GM18499 (cell line): ENCODE data around the gene CUL1.

ENCODE experiments used
- ATAC-seq: cut with Tn5 transposase; IDR thresholded peaks from one replicate; pipeline ENCODE4 v1.9.1; 2021; ENCODE audit warnings: moderate number of reproducible peaks; ENCODE audit not compliant: insufficient read depth, unreplicated experiment

Gene CUL1

DNA sequence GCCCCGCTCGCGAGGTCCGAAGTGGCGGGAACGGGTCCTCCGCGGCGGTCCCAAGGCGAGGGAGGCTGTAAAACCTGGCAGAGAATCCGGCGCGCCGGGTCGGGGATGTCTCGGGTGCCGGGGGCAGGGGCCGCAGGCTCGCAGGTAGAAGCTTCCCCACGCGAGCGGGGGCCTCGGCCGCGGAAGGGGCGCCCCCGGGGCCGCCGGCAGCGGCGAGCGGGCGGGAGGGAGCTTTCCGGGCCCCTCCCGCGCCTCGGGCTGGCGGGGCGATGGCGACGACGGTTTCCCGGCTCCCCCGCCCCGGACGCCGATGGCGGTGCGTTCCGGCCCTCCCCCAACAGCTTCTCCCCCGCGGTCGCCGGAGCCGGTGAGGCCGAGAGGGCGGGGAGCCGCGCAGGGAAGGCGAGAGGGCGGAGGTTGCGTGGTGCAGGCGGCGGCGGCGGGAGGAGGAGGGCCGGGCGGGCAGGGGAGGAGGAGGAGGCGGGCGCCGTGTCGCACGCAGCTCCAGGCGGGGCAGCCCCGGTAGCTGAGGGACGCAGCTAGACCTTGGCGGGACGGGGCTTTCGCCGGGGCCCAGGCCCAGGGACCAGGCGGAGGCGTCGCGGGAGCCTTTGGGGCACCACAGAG lies at the start of gene CUL1:
CUL1 (plus strand) TSS at position 507 of the 627 bp plus-strand sequence. CDS start 31,220 bp downstream, outside the sequence.
- peak; percentile 41 for ATAC-seq

GRCh38 chr7:148650232-148650858 lies 48.4 kb upstream of the CUL1 start:
- no peak for ATAC-seq

DNA sequence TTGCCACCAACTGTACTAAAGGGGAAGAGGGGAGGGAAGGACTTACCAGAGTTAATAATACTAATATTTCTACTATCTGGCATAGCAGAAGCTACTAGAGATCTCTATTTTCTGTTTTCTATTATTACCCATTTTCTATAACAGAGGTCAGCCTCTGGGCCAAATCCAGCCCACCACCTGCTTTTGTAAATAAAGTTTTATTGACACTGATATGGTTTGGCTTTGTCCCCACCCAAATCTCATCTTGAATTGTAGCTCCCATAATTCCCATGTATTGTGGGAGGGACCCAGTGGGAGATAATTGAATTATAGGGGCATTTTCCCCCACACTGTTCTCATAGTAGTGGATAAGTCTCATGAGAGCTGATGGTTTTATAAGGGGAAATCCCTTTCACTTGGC lies 45.9 kb upstream of the CUL1 start:
- no peak for ATAC-seq

DNA sequence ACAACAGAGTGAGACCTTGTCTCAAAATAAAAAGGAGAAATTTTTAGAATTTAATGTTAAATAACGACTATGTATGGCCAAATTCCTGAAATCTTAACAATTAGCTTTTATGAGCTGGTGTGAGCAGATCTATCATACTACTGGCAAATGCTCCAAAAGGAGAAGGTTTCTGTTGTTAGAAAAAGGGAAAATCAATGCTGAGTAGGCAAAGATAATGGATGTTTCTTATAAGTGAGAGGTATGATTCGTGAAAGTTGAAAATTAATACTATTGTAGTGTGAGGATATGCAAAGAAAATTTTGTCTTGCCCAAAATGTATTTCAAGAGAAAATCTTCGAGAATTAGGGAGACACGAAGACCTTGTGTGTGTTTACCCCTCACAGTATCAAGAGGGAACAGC lies 40.8 kb upstream of the CUL1 start:
- ATAC-seq: no peak

- no peak for ATAC-seq
Observed at GRCh38 chr7:148661471-148661870, 37.2 kb upstream of the CUL1 start.

- ATAC-seq: no peak
Observed at GRCh38 chr7:148662646-148663045, 36.1 kb upstream of the CUL1 start.

- ATAC-seq: no peak
Observed at GRCh38 chr7:148664324-148664723, 34.4 kb upstream of the CUL1 start.

DNA sequence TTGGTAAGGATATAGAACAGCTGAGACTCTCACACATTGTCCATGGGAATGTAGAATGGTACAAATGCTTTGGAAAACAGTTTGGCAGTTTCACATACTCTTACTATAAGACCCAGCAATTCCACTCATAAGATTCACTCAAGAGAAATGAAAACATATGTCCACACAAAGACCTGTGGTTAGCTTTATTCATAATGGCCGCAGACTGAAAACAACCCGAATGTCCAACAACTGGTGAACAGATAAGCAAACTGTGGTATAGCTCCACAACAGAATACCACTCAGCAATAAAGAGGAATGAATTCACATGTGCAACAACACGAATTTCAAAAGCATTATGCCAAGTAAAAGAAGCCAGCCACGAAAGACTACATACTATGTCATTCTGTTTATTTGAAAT lies 33.5 kb upstream of the CUL1 start:
- ATAC-seq: no peak

DNA sequence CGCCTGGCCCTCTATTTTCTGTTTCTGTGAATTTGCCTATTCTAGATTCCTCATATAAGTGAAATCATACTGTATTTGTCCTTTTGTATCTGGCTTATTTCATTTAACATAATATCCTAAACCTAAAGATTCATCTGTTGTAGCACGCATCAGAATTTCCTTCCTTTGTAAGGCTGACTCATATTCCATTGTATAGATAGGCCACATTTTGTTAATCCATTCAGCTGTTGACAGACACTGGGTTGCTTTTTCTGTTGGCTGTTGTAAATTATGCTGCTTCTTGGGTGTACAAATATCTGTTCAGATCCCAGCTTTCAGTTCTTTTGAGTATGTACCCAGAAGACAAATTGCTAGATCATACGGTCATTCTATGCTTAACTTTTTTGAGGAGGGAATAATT lies 28.8 kb upstream of the CUL1 start:
- ATAC-seq: no peak

- no peak for ATAC-seq
Observed at GRCh38 chr7:148670374-148670773, 28.3 kb upstream of the CUL1 start.

DNA sequence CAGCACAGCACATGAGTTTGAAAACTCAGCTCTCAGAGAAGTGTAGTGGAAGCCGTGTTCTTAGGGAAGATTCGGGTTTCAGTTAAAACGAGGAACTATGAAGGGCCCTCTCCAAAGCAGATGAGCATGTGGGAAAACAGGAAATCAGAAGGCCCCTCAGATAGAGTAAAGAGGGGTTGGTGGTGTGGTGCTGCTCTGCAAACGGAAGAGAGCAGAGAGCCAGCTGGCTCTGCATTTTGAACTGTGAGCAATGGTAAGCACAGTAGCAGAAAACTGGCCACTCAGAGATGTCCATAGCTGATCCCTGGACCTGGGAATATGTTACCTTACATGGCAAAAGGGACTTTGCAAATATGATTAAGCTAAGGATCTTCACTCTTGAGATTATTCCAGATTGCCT lies 27.9 kb upstream of the CUL1 start:
- no peak for ATAC-seq

DNA sequence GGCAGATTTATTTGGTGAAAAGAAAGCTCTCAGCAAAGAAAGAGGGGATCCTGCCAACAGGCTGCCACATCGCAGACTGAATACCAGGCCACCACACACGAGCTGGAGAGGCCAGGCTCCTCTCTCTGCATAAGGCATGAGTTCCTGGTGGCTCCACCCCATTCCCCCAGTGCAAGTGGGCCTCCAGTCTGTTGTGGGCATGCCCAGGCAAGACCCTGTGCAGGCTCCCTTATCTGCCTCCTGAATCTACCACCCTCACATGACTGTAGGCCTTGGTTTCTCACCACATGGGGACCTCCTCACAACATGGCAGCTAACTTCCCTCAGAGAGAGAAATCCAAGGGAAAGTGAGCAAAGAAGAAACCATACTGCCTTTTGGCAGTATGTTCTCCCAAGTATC lies 26.7 kb upstream of the CUL1 start:
- no peak for ATAC-seq

DNA sequence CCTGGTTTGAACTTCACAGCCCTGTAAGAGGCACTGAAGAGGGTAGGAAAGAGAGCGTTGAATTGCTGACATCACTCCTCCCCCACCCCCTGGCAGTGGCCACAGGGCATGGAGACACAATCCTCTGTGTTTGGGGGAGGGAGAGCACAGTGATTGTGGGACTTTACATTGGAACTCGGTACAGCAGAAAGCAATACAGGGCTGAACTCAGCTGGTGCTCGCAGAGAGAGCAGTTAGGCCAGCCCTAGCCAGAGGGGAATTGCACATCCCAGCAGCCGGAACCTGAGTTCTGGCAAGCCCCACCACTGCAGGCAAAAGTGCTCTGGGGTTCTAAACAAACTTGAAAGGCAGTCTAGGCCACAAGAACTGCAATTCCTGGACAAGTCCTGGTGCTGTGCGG lies 24.0 kb upstream of the CUL1 start:
- ATAC-seq: no peak

DNA sequence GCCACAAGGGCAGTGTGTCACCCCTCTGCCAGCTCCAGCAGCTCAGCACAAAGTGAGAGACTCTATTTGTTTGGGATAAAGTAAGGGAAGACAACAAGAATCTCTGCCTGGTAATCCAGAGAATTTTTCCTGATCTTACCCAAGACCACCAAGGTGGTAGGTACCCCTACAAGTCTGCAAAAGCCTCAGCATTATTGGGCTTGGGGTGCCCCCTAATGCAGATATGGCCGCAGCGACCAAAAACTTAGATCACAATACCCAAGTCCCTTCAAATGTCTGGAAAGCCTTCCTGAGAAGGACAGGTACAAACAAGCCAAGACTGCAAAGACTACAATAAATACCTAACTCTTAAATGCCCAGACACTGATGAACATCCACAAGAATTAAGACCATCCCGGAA lies 22.4 kb upstream of the CUL1 start:
- no peak for ATAC-seq

DNA sequence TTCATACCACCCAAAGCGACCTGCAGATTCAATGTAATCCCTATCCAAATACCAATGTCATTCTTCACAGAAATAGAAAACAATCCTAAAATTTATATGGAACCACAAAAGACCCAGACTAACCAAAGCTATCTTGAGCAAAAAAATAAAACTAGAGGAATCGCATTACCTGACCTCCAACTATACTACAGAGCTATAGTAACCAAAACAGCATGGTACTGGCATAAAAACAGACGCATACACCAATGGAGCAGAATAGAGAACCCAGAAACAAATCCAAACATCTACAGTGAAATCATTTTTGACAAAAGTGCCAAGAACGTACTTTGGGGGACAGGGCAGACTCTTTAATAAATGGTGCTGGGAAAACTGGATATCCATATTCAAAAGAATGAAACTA lies 16.9 kb upstream of the CUL1 start:
- no peak for ATAC-seq

DNA sequence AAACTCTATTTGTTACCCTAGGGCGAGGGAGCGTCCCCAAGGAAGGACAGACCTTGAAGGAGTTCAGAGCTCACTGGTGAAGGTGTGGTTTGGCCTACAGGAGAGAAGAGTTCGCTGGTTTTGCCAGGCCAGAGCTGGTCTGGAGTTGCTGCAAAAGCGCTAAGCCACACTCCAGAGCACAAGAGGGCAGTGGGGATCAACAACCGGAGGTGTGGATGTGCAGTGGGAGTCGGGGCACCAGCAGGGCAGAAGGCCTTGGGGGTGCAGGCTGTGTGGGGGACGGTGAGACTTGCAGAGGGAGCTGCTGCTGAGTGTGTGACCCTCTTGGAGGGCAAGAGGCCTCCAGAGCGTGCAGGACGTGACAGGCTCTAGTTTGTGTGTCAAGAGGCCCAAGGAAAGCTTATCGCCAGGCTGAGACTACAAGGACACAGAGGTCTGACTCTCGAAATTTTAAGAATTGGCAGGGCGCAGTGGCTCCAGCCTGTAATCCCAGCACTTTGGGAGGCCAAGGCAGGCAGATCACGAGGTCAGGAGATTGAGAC lies 14.3 kb upstream of the CUL1 start:
- ATAC-seq: no peak

- ATAC-seq: no peak
Observed at GRCh38 chr7:148686312-148686937, 12.3 kb upstream of the CUL1 start.

- ATAC-seq: no peak
Observed at GRCh38 chr7:148687555-148687954, 11.1 kb upstream of the CUL1 start.

GRCh38 chr7:148688526-148688925 lies 10.2 kb upstream of the CUL1 start:
- ATAC-seq: no peak

DNA sequence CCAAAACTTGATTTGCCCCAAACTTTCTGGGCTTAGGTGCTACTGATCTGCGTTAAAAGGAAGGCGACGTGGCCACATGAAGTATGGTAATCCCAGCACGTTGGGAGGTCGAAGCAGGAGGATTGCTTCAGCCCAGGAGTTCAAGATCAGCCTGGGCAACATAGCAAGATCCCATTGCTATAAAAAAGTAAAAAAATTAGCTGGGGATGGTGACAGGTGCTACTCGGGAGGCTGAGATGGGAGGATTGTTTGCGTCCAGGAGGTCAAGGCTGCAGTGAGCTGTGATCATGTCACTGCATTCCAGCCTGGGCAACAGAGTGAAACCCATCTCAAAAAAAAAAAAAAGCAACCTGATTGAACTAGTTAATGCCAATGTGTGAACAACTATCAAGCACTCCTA lies 5.1 kb upstream of the CUL1 start:
- no peak for ATAC-seq

DNA sequence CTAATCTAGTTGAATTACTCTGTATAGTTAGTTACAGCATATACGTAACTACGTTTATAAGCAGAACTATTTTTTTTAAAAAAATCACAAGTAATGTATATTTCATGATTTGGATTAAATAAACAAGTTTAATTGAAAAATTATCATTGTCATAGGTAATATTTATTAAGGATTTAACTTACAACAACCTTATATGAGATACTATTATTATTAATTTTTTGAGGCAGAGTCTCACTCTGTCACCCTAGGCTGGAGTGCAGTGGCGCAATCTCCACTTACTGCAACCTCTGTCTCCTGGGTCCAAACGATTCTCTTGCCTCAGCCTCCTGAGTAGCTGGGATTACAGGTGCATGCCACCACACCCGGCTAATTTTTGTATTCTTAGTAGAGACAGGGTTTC lies 4.1 kb upstream of the CUL1 start:
- no peak for ATAC-seq

DNA sequence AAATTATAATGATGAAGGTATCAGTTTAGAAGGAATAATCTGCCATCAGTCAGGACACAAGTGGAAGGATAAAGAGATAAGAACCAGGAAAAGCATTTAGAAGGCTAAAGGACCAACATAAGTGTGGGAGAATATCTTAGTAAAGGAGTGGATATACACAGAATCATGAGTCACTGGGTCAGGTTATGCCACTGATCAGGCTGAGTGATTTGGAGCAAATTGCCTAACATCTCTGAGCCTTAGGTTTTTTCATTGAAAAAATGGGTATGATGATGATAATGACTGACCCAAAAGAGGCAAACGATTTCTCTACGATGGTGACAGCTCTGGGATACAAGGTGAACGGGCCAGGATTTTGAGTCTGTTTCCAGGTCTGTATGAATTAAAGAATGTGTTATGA lies 2.8 kb upstream of the CUL1 start:
- ATAC-seq: no peak
